AG09309 (cell line): ENCODE results near the gene SAMHD1.
A peak's percentile ranks its signal among the peaks of the same experiment; 100 is the strongest.

Experiments
- DNase-seq: peaks from one replicate; pipeline ENCODE4 v3.0.0-alpha.2; 2010; ENCODE audit warnings: low read depth
- H3K4me3 ChIP-seq: 2 replicates; pipeline ENCODE4 v1.5.1; 2011; ENCODE audit warnings: mild to moderate bottlenecking, low read depth, low read length, moderate library complexity; ENCODE audit not compliant: control insufficient read depth
- TF ChIP-seq, protein P1 (sequence below): IDR thresholded peaks from 2 replicates; pipeline ENCODE4 v1.5.1; 2011; ENCODE audit warnings: mild to moderate bottlenecking, low read depth, low read length, inconsistent platforms; ENCODE audit not compliant: insufficient read depth, control insufficient read depth; ENCODE audit errors: missing control alignments

Gene SAMHD1

GRCh38 chr20:36904690-36905089 lies 46.8 kb downstream of the SAMHD1 start:
- H3K4me3 ChIP-seq, result no peak overlapping the region
- TF ChIP-seq, protein P1, sequence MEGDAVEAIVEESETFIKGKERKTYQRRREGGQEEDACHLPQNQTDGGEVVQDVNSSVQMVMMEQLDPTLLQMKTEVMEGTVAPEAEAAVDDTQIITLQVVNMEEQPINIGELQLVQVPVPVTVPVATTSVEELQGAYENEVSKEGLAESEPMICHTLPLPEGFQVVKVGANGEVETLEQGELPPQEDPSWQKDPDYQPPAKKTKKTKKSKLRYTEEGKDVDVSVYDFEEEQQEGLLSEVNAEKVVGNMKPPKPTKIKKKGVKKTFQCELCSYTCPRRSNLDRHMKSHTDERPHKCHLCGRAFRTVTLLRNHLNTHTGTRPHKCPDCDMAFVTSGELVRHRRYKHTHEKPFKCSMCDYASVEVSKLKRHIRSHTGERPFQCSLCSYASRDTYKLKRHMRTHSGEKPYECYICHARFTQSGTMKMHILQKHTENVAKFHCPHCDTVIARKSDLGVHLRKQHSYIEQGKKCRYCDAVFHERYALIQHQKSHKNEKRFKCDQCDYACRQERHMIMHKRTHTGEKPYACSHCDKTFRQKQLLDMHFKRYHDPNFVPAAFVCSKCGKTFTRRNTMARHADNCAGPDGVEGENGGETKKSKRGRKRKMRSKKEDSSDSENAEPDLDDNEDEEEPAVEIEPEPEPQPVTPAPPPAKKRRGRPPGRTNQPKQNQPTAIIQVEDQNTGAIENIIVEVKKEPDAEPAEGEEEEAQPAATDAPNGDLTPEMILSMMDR, result no peak
- DNase-seq, result no peak

GRCh38 chr20:36895036-36895435 lies 56.5 kb downstream of the SAMHD1 start:
- no peak for DNase-seq
- TF ChIP-seq, protein P1, result no peak
- no peak overlapping the region for H3K4me3 ChIP-seq

DNA sequence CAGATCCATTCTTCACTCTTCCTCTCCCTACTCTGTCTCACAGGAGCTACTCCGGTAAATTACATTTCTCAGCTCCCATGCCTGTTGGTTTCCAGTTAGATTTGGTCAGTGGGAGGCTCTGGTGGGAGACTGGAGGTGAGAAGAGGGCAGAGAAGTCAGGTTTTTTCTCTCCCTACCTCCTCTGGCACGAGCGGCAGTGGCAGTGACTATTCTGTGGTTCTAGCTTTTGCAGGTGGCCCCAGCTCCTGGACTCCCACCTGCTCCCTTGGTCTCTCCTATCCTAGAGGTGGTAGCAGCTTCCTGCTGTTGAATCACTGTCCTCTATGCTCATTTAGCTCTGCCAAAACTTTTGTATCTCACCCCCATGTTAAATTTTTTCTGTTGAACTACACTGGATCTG lies 57.7 kb downstream of the SAMHD1 start:
- TF ChIP-seq, protein P1, result no peak
- DNase-seq, result no peak
- no peak overlapping the region for H3K4me3 ChIP-seq

GRCh38 chr20:36891211-36891610 lies 60.3 kb downstream of the SAMHD1 start:
- TF ChIP-seq, protein P1, result no peak
- no peak for DNase-seq
- H3K4me3 ChIP-seq, result no peak overlapping the region

DNA sequence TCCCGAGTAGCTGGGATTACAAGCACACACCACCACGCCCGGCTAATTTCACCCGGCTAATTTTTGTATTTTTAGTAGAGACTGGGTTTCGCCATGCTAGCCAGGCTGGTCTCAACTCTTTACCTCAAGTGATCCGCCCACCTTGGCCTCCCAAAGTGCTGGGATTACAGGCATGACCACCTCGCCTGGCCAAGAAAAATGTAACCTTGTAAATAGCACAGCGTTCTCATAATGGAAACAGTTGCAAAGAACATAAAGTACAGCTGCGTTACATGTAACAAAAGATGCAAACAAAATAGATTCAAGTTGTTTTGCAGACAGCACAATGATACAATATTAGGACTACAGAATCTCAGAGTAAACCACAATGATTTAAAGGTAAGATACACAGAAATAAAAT lies 60.9 kb downstream of the SAMHD1 start:
- no peak overlapping the region for H3K4me3 ChIP-seq
- no peak for DNase-seq
- TF ChIP-seq, protein P1, result no peak

DNA sequence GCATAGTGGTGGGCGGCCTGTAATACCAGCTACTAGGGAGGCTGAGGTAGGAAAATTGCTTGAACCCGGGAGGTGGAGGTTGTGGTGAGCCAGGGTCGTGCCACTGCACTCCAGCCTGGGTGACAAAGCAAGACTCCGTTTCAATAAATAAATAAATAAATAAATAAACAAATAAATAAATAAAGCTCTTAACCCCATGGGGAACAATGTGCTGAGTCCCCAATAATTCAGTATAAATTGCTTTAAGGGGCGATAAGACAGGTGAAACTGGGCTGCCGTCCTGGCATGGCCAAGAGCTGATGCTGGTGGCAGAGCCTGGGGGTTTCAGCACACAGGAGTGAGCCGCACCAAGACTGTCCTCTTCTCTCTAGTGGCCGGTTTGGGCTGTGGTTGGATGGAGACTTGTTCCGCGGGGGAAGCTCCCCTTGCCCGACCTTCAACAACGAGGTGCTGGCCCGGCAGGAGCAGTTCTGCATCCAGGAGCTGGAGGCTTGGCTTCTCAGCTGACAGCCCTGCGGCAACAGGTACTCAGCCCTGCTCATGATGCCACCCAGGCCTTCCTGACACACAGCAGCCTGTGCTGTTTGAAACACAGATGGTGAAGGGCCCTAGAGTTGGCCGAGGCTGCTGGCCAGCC lies 62.5 kb downstream of the SAMHD1 start:
- H3K4me3 ChIP-seq, result no peak overlapping the region
- TF ChIP-seq, protein P1, result no peak
- DNase-seq, result no peak

GRCh38 chr20:36887752-36888090 lies 63.8 kb downstream of the SAMHD1 start:
- DNase-seq, result no peak
- TF ChIP-seq, protein P1, result no peak
- peak overlapping the region; percentile 31 for H3K4me3 ChIP-seq
